GM21515 (cell line): ENCODE results near the gene ATXN2.
"Not testable (repeated sequence)": the region's sequence is repeated elsewhere in the genome, so short reads cannot be mapped to it uniquely, and the experiment has no call there.

Experiments used
- ATAC-seq: cut with Tn5 transposase; IDR thresholded peaks from one replicate; pipeline ENCODE4 v1.9.1; 2021; ENCODE audit not compliant: unreplicated experiment

ATXN2 gene

GRCh38 chr12:111405859-111406473 is 193.1 kb downstream of the ATXN2 start, which contains the start of gene SH2B3:
Gene SH2B3, plus strand, starts transcription at chr12:111405923. Its CDS starts 12,223 bp downstream, at chr12:111418146.
- ATAC-seq = peak; percentile 7

- peak; percentile 54 for ATAC-seq
Observed at GRCh38 chr12:111405149-111405858, 193.8 kb downstream of the ATXN2 start.

GRCh38 chr12:111404362-111405148 is 194.6 kb downstream of the ATXN2 start:
- ATAC-seq = peak; percentile 3

- ATAC-seq = not testable (repeated sequence)
Observed at GRCh38 chr12:111402490-111402824, 196.7 kb downstream of the ATXN2 start.
